GM18508 (cell line): Measurements from ENCODE around the gene RPL36AL.
"Not testable (repeated sequence)": the region's sequence is repeated elsewhere in the genome, so short reads cannot be mapped to it uniquely, and the experiment has no call there.

Experiments used
- ATAC-seq: cut with Tn5 transposase; IDR thresholded peaks from one replicate; pipeline ENCODE4 v1.9.1; 2021; ENCODE audit warnings: moderate number of reproducible peaks; ENCODE audit not compliant: insufficient read depth, unreplicated experiment

RPL36AL gene

GRCh38 chr14:49621114-49621881 is 872 bp upstream of the RPL36AL start:
- ATAC-seq = no peak

DNA sequence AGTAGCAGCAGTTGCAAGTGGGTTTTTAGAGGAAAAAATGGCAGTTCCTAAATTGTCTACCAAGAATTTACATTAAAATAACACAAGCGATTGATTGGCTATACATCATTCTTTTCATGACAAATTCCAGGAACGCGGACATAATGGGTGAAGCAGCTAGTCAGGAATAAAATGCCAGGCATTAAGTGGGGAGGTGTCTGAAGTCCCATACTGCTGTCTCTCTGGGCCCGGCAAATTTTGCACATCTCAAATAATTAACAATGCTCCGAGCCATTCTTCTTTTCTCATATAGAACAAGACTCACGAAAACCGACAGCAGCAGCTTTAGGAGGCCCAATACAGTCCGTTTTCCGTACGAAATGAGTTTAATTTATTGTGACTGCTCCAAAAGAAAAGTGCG is 696 bp downstream of the RPL36AL start:
- ATAC-seq = no peak

DNA sequence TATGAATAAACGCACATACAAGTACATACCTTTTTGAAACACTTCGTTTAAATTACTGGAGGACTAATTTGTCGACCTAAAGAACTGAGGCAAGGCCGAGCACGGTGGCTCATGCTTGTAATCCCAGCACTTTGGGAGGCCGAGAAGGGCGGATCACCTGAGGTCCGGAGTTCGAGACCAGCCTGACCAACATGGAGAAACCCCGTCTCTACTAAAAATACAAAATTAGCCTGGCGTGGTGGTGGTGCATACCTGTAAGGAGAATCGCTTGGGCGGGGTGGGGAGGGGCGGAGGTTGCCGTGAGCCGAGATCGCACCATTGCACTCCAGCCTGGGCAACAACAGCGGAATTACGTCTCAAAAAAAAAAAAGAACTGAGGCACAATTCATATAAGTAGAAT is 1.2 kb downstream of the RPL36AL start:
- ATAC-seq = not testable (repeated sequence)

GRCh38 chr14:49617852-49618519 is 2.4 kb downstream of the RPL36AL start:
- no peak for ATAC-seq

GRCh38 chr14:49615776-49616175 is 4.7 kb downstream of the RPL36AL start:
- ATAC-seq = no peak

GRCh38 chr14:49614196-49614595 is 6.2 kb downstream of the RPL36AL start:
- no peak for ATAC-seq

DNA sequence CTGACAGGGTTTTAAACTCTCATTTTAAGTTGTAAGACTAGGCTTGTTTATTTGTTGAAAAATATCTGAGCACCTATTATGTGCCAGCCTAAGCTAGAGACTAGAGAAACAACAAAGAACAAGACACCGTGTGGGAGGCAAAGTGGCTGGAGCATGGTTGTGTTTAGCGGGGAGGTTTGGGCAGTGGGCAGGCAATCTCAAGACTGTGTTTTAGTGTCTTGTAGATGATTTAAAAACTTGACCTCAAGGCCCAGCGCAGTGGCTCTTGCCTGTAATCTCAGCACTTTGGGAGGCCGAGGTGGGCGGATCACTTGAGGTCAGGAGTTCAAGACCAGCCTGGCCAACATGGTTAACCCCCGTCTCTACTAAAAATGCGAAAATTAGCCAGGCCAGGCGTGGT is 7.8 kb downstream of the RPL36AL start:
- ATAC-seq = no peak

DNA sequence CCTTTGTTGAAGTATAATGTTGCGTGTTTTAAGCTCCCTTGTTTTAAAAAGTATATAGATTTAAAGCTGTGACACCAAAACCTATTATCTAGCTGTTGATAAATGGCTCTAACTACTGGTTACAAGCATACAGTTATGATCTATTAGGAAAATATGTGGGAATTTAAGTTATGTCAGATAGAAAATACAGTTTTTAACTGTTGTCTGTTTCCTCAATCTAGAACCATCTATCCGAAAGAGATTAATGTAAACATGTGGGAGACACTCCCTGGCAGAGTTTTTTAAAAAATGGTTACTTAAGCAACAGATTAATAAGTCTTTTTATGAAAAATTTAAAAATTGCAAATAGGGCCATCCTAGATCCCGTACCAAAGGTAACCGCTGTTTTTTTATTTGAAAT is 8.2 kb downstream of the RPL36AL start:
- no peak for ATAC-seq

- ATAC-seq = no peak
Observed at GRCh38 chr14:49607583-49607982, 12.8 kb downstream of the RPL36AL start.

DNA sequence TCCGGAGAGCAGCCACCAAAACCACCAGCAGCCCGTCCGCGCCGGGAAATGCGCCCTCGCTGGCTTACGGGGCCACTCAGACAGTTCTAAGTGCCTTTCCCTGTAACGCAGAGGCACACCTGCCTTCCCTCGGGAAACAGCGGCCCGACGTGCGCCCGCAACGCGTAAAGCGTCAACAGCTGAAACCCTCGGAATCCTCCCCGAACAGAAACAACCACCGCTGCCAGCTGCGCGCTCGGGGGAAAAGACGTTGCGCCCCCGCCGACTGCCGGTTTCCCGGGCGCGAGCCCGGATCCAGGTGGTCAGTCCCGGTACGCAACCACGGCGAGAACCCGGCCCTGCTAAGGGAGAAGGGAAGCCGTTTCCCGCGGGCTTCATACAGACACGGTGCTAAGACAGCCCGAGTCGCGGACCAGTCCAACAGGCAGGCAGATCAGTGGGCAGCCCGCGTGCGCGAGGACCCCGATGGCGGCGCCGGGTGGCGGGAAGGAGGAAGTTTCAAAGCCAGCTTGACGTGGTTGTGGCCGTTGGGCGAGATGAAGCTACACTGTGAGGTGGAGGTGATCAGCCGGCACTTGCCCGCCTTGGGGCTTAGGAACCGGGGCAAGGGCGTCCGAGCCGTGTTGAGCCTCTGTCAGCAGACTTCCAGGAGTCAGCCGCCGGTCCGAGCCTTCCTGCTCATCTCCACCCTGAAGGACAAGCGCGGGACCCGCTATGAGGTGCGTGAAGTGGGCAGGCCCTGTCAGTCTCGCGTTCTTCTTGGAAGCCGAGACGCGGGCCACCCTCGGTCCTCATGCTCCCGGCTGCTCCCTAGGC is 21.7 kb downstream of the RPL36AL start, which contains the start of gene LRR1:
Gene LRR1 (plus strand): TSS at position 456 of the 816 bp plus-strand sequence. CDS start 81 bp downstream, at position 537.
- ATAC-seq = peak; percentile 32

- ATAC-seq = no peak
Observed at GRCh38 chr14:49598189-49598484, 22.3 kb downstream of the RPL36AL start.

GRCh38 chr14:49594347-49595091 is 25.9 kb downstream of the RPL36AL start:
- ATAC-seq = no peak

GRCh38 chr14:49593016-49593415 is 27.4 kb downstream of the RPL36AL start:
- no peak for ATAC-seq

GRCh38 chr14:49589387-49589786 is 31.0 kb downstream of the RPL36AL start:
- ATAC-seq = no peak

- peak; percentile 27 for ATAC-seq
Observed at GRCh38 chr14:49586673-49587460, 33.6 kb downstream of the RPL36AL start.

- peak; percentile 80 for ATAC-seq
Observed at GRCh38 chr14:49585803-49586672, 34.4 kb downstream of the RPL36AL start, which contains the start of gene RPS29. RPS29 (minus strand) TSS chr14:49586380; CDS start chr14:49586346, 34 bp downstream.

DNA sequence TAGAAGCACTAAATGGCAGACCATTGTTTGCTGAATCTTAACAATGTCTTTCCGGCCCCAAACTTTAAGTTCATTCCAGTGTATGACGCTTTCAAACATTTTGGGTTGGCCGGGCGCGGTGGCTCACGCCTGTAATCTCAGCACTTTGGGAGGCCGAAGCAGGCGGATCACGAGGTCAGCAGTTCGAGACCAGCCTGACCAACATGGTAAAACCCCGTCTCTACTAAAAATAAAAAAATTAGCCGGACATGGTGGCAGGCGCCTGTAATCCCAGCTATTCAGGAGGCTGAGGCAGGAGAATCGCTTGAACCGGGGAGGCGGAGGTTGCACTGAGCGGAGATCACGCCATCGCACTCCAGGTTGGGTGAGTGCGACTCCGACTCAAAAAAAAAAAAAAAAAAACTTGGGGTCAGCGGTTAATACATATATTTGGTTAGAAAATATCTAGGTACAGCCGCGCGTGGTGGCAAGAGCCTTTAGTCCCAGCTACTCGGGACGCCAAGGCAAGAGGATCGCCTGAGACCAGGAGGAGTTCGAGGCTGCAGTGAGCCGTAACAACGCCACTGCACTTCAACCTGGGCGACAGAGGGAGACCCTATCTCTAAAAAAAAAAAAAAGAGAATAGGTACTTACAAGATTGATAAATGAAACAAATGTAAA is 35.3 kb downstream of the RPL36AL start:
- not testable (repeated sequence) for ATAC-seq

GRCh38 chr14:49584058-49584457 is 36.4 kb downstream of the RPL36AL start:
- ATAC-seq = no peak
